EH (cell line): ENCODE measurements around the gene PIWIL4.
A peak's percentile ranks its signal among the peaks of the same experiment; 100 is the strongest.
"Not testable (repeated sequence)": the region's sequence is repeated elsewhere in the genome, so short reads cannot be mapped to it uniquely, and the experiment has no call there.

ENCODE experiments used
- DNase-seq: peaks from one replicate; pipeline ENCODE4 v3.0.0-alpha.2; 2015; ENCODE audit warnings: low read depth

PIWIL4 gene

DNA sequence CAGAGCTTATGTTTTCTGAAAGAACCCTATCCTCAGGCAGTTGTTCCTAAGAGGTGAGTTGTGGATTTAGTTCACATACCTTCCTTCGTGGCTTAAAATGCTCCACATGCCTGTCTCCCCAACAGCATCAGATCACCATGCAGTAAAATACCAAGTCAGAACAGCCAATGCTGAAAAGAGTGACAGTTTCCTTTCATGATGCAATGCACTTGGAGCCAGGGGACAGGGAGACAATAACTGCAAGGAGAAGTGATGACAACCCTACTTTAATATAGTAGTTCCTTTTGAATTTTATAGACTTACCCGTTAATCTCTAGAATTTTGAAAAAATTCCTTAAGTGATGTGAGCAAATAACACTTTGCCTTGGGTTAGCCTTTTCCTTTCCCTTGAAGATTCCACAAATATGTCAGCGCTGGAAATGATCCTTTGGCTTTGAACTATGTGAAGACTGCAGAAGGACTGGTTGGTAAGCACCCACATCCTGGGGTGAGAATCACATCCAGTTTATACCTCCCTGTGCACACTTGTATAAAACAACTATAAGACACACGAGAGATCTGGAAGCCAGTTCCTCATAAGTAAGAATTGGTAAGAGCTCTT, 71.2 kb downstream of the PIWIL4 start:
- DNase-seq = peak; percentile 59

DNA sequence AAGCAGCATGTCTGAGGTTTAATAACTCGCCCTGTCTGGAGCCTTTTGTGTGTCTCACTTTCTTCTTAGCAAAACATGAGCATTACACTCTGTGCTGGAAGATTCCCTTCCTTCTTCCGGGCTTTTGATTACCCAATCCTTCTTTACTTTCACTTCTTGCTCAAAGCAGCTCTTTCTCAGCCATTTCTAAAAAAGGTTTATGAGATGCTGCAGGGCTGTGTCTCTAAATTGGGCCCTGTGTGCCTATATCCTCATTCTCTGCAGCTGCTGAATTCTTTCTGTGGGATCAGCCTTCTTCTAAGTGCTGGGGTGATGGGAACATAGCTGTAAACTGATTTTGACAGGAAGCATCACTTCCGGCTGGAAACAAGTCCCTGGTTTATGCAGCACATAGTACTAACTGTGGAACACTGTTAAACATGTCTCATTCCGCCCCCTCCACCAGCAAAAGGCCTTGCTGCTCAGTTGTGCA, 71.8 kb downstream of the PIWIL4 start:
- DNase-seq = peak; percentile 71

DNA sequence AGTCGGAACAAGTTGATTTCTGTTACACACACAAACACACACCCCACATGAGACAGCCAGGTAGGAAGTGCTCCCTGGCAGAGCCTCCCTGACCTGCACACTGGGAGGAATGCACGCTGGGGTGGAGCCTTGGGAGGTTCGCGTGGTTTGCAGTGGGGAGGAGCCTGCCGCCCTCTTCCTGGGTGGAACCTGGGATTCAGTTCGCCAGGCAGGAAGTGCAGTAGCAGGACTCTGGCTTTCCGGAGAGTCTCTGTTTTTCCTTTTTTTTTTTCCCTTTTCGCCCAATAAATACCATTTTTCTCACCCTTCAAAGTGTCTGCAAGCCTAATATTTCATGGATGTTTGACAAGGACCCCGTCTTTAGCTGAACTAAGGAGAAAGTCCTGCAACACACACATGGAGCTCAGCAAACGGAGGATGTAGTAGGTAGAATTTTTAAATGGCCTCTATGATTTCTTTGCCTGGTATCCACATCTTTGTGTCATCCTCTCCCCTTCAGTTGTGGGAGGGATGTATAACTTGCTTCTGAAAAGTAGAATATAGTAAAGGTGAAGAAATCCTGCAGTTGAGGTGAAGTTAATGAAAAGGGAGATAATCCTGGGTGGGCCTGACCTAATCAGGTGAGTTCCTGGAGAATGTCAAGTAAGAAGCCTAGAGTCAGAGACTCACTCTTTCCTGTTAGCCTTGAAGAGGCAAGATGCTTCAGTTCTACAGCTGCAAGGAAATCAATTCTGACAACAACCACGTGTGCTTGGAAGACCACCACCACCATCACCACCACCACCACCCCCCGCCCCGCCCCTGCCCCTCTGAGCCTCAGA, 72.9 kb downstream of the PIWIL4 start:
- DNase-seq = no peak

DNA sequence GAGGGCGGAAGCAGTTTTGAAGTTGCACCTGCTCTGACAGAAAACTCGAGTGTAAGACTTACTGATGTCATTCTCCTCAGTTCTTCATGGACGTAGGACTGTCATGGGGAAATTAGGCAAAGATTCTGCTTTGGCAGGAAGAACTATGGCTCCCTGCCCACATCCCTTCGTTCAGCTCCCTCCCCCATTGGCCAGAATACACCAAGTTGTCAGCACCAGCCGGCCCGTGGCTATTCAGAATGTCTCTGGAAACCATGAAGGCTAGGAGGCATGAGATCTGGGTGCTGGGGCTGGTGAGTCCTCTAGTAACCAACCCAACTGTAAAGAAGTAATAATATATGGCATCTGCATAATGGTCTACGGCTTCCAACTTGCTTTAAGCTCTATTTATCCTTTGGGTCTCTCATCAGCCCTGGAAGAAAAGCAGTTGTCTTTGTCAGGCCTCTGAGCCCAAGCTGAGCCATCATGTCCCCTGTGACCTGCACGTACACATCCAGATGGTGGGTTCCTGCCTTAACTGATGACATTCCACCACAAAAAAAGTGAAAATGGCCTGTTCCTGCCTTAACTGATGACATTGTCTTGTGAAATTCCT, 74.1 kb downstream of the PIWIL4 start:
- no peak for DNase-seq

DNA sequence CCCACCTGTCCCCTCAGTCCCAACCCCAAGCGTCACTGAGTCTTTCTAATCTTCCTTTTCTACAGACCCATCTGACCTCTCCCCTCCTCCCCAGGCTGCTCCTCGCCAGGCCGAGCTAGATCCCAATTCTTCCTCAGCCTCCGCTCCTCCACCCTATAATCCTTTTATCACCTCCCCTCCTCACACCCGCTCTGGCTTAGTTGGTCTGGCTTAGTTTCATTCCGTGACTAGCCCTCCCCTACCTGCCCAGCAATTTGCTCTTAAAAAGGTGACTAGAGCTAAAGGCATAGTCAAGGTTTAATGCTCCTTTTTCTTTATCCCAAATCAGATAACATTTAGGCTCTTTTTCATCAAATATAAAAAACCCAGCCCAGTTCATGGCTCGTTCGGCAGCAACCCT, 76.0 kb downstream of the PIWIL4 start:
- DNase-seq = not testable (repeated sequence)

DNA sequence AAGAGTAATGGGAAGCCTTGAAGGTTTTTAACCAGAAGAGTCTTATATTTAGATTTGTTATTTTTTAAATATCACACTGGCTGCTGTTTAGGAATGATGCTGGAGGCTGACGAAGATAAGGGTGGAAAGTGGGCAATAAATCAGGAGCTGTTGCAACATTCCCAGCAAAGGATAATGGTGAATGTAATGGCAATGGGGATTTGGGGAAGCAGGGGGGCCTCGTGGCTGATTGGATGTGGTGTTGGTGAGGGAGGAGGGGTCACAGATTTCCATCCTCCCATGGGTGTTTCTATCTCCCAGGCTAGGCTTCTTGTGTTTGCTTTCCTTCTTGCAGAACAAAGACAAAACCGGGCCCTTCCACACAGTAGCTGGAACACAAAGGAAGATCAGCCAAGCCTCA, 80.8 kb downstream of the PIWIL4 start:
- DNase-seq = peak; percentile 21

DNA sequence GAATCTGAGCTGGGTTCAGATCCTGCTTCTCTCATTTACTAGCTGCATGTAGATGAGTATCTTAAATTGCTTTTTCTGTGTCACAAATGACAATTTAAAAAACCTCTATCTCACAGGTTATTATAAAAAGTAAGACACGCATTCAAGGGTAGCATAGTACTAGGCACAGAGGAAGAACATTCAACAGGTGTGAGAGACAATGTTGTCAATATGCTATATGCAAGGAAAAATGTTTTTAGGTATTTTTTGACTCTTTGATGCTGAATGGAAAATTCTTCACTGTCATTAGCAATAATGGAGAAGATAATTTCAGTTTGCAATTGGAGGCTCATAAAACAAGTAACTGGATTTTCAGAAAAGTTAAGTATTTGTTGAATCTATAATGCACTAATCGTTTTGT, 81.6 kb downstream of the PIWIL4 start:
- DNase-seq = no peak

DNA sequence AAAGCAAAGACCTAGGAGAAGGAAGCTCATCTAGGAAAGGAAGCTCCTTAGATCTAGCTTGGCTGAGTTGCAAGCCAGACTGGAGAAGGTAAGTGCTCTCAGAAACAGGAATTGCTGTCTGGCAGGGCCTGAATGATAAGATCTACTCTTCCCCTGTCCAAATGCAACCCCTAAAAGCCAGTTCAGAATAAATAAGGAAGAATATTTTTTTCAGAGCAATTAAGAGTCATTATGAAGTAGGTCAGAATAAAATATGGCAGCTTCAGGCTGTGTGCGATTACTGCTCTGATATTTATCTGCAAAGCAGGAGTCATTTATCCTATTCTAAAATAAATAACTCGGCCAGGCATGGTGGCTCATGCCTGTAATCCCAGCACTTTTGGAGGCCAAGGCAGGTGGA, 82.1 kb downstream of the PIWIL4 start:
- DNase-seq = no peak

DNA sequence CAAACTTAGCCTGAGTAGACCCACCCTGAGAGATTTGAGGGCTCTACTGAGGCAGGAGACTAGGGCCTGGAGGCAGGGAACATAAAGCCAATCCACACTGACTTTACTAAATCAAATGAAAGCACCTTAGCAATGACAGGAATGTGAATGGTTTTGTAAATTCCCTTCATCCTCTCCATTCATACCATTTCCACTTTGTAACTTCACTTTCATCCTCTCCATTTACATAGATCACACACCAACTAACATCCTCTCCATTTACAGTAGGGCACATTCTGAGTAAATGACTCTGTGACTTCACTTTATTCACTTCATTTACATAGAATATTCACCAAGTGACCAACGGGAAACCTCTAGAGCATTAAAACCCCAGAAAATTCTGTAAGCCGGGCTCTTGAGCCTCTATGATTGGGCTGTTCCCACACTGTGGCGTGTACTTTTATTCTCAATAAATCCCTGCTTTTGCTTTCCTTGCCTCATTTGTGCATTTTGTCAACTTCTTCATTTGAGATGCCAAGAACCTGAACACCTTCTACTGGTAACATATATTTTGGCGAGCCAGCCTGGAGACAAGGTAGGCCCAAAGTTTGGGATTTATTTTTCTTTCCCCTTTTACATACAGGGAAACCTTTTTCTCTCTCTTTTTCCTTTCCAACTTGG, 82.9 kb downstream of the PIWIL4 start:
- peak; percentile 35 for DNase-seq

DNA sequence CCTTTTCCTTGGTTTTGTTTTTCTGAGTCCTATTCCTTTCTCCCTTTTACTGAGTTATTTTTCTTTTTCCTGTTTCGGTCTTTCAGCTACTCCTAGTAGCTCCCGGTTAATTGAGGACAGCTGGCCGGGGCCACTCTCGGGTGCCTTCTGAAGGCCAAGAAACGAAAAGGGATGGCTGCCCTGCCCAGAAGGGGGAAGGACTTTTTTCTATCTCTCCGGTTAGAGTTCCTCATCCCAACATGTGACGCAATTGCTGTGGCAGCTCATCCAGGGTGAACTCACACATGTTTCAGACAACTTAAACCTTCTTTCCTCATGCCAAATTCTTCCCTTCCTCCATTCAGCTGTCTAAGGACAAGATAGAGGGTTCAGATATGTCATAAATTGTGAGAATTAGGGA, 83.6 kb downstream of the PIWIL4 start:
- peak; percentile 94 for DNase-seq

DNA sequence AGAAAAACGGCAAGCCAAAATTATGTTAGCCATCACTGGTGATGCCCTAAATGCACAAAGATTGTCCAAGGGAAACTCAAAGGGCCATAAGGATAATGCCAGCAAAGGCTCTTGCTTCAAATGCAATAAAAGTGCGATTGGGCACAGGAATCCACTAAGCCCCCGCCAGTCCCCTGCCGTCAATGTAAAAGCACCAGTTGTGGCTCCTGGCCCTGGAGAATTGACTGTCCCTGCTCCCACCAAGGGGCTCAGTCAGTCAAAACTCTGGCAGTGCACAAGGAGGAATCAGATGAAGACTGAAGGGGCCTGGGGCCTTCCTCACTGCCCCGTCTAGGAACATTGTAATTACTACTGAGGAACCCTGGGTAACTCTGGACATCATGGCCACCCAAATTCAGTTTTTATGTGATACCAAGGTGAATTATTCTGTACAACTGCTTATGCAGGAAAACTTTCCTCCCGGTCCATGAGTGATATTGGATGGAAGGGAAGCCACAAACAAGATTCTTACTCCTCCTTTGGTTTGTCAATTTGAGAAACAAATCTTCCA, 85.6 kb downstream of the PIWIL4 start:
- no peak for DNase-seq

DNA sequence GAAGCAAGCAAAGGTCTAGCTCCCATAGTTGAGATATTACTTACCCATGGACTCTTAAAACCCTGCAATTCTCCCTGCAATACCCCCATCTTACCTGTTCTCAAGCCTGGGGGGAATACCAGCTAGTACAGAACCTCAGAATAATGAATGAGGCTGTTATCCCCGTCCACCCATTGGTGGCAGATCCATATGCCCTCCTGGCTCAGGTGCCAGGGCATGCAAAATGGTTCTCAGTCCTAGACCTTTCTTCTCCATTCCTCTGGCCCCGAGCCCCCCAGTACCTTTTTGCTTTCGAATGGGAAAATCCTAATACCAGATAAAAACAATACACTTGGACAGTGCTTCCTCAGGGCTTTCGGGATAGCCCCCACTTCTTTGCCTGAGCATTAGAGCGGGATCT, 86.4 kb downstream of the PIWIL4 start:
- no peak for DNase-seq

DNA sequence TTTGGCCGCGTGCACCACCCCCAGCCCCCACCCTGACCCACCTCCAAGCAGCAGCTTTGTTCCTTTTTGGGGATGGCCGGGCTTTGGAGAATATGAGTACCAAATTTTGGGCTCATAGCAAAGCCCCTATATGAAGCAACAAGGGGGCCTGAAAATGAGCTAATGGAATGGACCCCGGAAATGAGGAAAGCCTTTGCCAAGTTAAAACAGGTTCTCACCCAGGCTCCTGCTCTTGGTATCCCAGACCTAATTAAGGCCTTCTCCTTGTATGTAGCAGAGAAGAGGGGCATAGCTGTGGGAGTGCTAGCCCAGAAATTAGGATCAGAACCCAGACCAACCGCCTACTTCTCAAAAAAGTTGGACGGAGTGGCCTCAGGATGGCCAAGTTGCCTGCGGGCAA, 87.0 kb downstream of the PIWIL4 start:
- no peak for DNase-seq

DNA sequence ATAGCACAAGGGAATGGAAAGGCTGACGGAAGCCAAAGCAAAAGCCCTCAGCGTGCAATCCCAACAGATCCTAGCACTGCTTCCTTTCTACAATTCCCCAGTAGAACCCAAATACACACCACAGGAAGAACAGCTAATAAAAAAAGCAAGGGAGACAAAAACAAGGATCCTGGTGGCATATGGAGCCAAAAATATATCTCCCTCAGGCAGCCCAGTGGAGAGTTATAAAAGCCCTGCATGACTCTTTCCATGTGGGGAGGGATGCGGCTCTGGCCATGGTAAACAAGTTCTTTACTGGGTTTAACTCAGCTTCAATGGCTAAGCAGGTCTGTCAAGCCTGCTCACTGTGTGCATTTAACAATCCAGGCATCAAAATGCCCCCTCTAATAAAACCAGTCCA, 88.1 kb downstream of the PIWIL4 start:
- no peak for DNase-seq

DNA sequence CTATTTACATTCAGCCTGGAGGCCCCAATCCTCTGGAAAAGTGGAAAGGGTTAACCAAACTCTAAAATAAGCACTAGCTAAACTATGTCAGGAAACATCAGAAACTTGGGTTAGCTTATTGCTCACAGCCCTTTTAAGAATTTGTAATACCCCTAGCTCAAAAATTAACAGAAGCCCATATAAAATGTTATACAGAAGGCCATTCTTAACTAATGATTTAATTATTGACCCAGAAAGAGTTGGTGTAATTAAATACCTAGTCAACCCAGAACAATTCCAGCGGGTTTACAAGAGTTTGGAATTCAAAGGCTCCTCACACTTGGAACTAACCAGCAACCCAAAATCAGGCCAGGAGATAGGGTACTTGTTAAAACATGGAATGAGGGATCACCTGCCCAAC, 88.8 kb downstream of the PIWIL4 start:
- DNase-seq = no peak

DNA sequence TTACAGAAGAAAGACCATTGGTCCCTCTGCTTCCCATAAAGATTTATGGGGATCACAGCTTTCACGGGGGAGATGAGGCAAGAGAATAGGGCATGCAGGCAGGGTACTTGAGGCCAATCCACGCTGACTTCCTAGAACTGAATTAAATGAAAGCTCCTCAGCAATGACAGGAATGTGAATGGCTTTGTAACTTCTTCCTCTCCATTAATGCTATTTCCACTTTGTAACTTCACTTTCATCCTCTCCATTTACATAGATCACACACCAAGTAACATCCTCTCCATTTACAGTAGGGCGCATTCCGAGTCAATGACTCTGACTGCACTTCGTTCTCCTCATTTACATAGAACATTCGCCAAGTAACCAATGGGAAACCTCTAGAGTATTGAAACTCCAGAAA, 89.8 kb downstream of the PIWIL4 start:
- DNase-seq = peak; percentile 46

DNA sequence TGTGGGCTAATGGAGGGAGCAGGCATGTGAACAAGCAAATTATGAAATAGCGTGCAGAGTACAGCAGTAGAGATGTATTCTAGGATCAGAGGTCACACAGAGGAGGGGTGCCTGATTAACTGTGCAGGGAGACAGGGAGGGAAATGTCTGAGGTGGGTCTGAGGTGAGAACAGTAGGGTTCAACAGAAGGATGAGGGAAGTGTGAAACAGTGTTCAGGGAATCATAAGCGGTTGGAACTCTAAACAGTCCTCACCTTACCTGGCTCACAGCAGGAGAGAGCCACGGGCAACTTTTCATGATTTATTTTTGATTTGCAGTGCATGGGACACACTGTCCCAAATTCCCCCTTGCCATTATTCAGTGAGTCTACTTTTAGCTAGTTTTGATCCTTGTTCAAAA, 90.5 kb downstream of the PIWIL4 start:
- DNase-seq = no peak

DNA sequence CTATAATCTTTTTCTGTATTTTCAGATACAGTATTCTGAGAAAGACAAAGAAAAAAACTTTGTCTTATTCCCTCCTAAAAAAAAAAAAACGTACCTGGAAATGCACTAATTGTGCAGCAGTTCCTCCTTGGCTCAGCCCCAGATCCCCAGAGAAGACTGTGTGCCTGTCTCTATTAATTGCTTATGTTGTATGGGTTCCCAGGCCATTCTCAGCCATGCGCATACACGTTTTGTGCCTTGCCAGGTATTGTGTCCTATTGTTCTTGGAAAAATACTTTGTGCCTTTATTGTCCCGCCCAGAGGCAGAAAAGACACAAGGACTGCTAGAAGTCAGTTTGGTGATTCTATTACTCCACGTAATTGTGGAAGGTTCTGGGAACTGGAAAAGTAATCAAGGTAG, 91.2 kb downstream of the PIWIL4 start:
- no peak for DNase-seq

DNA sequence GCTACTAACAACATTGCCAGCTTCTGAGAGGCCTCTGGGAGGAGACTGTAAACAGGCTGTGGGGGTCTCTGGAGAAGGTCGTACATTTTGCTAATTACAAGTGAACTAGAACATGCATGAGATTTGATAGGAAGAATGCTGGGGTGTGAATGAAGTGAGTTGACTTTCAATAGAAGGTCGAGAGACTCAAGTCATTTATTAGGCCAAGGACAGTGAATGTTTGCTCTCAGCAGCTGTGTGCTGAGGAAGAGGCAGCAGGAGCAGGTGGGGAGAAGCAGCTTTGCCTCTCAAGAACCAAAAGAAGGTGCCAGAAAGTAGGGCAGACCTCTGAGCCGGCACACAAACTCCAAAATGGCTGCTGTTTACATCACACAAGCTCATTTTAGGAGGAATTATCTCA, 91.7 kb downstream of the PIWIL4 start:
- DNase-seq = no peak

DNA sequence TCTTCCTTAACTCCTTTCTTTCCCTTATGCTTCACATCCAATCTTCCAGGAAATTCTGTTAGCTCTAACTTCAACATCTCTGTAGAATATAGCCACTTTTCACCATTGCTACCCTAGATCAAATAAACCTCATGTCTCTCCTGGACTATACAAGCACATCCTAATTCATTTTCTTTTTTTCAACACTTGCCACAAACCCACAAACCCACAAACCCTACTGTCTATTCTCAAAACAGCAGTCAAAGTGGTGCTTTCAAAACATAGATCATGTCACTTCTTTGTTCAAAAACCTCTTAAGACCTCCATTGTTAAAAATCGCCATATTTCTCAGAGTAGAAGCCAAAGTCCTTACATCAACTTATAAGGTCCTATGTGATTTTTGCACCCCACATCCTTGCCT, 94.3 kb downstream of the PIWIL4 start:
- DNase-seq = no peak

DNA sequence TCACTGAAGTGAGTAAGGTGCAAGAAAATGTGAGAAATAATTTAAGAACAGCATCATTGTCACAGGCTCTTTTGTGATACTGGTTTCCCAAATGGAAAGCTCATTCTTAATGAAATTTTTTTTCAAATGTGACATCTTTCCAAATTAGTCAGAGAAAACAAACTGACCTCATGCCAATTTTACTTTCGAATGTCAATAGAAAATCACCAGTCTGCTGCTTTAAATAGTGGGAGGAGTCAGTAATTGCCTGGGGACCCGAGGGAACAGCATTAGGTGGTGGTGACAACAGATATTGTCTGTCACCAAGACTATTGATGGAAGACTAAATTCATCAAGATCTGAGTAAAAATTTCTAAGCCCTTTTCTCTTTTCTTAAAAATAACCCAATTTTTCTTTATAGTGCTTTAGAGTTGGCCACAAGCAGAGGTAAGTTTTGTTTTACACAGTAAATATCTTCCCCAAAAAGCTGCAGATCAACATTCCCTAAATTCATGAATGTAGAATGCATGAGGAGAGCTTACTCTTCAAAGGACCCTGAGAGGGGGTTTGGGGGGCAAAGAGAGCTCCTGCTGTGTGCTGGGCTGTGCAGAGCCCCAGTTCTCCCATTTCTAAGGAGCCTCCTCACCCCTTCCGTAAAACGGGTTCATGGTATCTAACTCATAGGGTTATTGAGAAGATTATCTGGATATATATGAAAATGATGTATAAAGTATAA, 95.1 kb downstream of the PIWIL4 start:
- no peak for DNase-seq

DNA sequence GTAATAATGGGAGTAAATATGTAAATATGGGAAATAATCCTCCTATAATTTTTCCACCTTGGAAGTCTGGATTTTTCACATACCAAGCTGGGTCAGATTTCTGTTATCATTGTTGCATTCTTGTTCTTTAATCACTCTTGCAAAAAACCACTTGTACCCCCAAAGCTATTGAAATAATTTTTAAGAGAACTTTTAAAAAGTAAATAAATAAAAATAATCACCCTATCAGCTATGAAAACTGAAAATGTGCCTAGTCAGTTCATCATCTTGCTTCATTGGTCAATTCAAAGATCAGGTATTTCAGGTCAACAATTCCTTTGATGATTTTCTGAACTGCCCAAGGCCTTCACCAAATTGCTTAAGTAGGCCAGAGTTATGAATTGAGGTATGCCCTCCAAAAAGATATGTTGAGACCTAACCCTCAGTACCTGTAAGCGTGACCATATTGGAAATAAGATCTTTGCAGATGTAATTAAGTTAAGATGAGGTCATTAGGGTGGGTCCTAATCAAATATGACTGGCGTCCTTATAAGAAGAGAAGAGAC, 95.8 kb downstream of the PIWIL4 start:
- no peak for DNase-seq
